Measurements from ENCODE around the gene PTGER4. TPM values are rescaled to one million over a fixed set of nuclear protein-coding genes. Genes with fewer than 3 reads are reported as not detected.

Gene PTGER4
- total and polyA plus RNA-seq, 11 donors: 2.1 to 43.7 (median 8.8) TPM

GRCh38 chr5:40665635-40666298, 13.9 kb upstream of the PTGER4 start:
- Histone ChIP-seq H3K27me3 (peaks cover 0 to 3% (median 0%) of the 10 kb centered on the region in 9 donors), H3K27ac (no peak overlapping the region), H3K4me1 (peaks cover 0 to 14% (median 0%) of the 10 kb centered on the region in 12 donors), H3K36me3 (no peaks in the 10 kb centered on the region), H3K9me3 (no peaks in the 10 kb centered on the region), H3K4me3 (no peak overlapping the region)
- intact Hi-C loops (cut with DNase I): no loop called here
- ATAC-seq (no peak), DNase-seq (no peak)
- TF ChIP-seq POLR2A (IDR thresholded peaks at IDR 0.05) (no peak), CTCF (IDR thresholded peaks at IDR 0.05) (no peak)
- 66 to 89% (median 70%) methylated on average over 3 of the region's 3 CpGs for WGBS, 4 donors

- intact Hi-C loops (cut with DNase I): no loop called here
- Histone ChIP-seq H3K9me3 (no peaks in the 10 kb centered on the region), H3K27me3 (peaks cover 0 to 3% (median 0%) of the 10 kb centered on the region in 9 donors), H3K4me1 (peaks cover 0 to 20% (median 0%) of the 10 kb centered on the region in 12 donors), H3K27ac (no peak overlapping the region), H3K4me3 (no peak overlapping the region), H3K36me3 (no peaks in the 10 kb centered on the region)
- TF ChIP-seq CTCF (IDR thresholded peaks at IDR 0.05) (no peak), POLR2A (IDR thresholded peaks at IDR 0.05) (no peak)
- no peak for ATAC-seq
- no peak for DNase-seq
- WGBS, 4 donors: 70 to 81% (median 75%) methylated on average over 1 of the region's 1 CpG
These were observed 13.1 kb upstream of the PTGER4 start for GRCh38 chr5:40666657-40667056.

- Histone ChIP-seq H3K36me3 (no peaks in the 10 kb centered on the region), H3K27ac (no peak overlapping the region), H3K9me3 (no peaks in the 10 kb centered on the region), H3K27me3 (peaks cover 0 to 3% (median 0%) of the 10 kb centered on the region in 9 donors), H3K4me1 (peaks cover 0 to 25% (median 0%) of the 10 kb centered on the region in 12 donors), H3K4me3 (no peak overlapping the region)
- no peak for DNase-seq
- no peak for ATAC-seq
- TF ChIP-seq CTCF (IDR thresholded peaks at IDR 0.05): no peak
- no peak for TF ChIP-seq POLR2A (IDR thresholded peaks at IDR 0.05)
- intact Hi-C loops (cut with DNase I): no loop called here
These were observed 12.5 kb upstream of the PTGER4 start for GRCh38 chr5:40667161-40667663.

- 78 to 86% (median 81%) methylated on average over 6 of the region's 6 CpGs for WGBS, 4 donors
- Histone ChIP-seq H3K9me3 (no peaks in the 10 kb centered on the region), H3K36me3 (no peaks in the 10 kb centered on the region), H3K4me3 (no peak overlapping the region), H3K4me1 (peaks cover 0 to 41% (median 0%) of the 10 kb centered on the region in 12 donors), H3K27ac (peak overlapping the region in 1 of 12 donors; percentile 23), H3K27me3 (peaks cover 0 to 3% (median 0%) of the 10 kb centered on the region in 9 donors)
- ATAC-seq (no peak), DNase-seq (peak in 1 of 5 donors; percentile 10)
- TF ChIP-seq CTCF (IDR thresholded peaks at IDR 0.05): no peak
- TF ChIP-seq POLR2A (IDR thresholded peaks at IDR 0.05): no peak
- intact Hi-C loops (cut with DNase I): loop anchor here in 4 of 10 donors (5.0 to 10.0 kb wide), 3 partner anchors 37 to 95 kb away; no protein-coding TSS in a partner anchor
These were observed 9.9 kb upstream of the PTGER4 start for GRCh38 chr5:40669606-40670390.
